Activated naive CD4-positive, alpha-beta T cell treated with anti-CD3 and anti-CD28 coated beads for 36 hours (primary cell): ENCODE results near the gene NPHP4. TPM values are rescaled to one million over a fixed set of nuclear protein-coding genes. Genes with fewer than 3 reads are reported as not detected.

Experiments
- CTCF ChIA-PET: fragments of 350-600 bp; sonication (Branson Sonifier 250); formaldehyde crosslinking; loops from one replicate; lab custom pipeline; 2021; ENCODE audit warnings: antibody characterized with exemption; lab: Charles Lee
- DNase-seq: peaks from one replicate; pipeline ENCODE4 v3.0.0-alpha.2; 2020
- H3K27ac Mint-ChIP-seq: one replicate; pipeline ENCODE4 v1.8.0; 2021; ENCODE audit warnings: mild to moderate bottlenecking, mixed read lengths
- H3K27me3 Mint-ChIP-seq: one replicate; pipeline ENCODE4 v1.8.0; 2021; ENCODE audit warnings: low read depth, mixed read lengths
- H3K36me3 Mint-ChIP-seq: one replicate; pipeline ENCODE4 v1.8.0; 2021; ENCODE audit warnings: low read depth, mixed read lengths
- H3K4me1 Mint-ChIP-seq: one replicate; pipeline ENCODE4 v1.8.0; 2021; ENCODE audit warnings: low read depth, mixed read lengths
- H3K4me3 Mint-ChIP-seq: one replicate; pipeline ENCODE4 v1.8.0; 2021; ENCODE audit warnings: mild to moderate bottlenecking, moderate library complexity, mixed read lengths
- H3K9me3 Mint-ChIP-seq: one replicate; pipeline ENCODE4 v1.8.0; 2021; ENCODE audit warnings: mixed read lengths
- intact Hi-C: fragments of 100-400 bp; cut with micrococcal nuclease; formaldehyde crosslinking; loops from one replicate; pipeline ENCODE4 v1.15.1; 2023
- total RNA-seq, 2 experiments: library from RNA; stranded (reverse); gene quantifications; one replicate each; pipeline ENCODE4 v1.2.3, GENCODE V29; 2021

The NPHP4 gene
- total RNA-seq, 2 experiments from 2014 or later: 10.7 to 11.2 TPM

DNA sequence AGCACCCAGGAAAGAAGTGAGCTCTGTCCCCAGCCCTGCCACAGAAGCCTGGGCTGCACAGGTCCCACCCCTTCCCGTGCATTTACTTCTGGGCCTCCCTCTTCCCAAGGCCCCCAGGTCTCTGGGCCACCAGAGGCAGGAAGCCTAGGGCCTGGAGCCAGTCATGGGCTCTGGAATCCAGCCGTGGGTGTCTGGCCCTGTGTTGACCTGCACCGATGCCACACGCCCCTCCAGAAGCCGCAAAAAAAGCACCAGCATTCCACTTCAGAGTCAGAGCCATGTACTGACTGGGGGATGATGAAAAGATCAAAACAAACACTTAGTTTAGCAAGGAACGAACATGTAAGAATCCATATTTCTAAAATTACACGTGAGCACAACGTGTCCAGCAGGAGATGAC is 141.7 kb downstream of the NPHP4 start:
- Mint-ChIP-seq H3K9me3 (no peaks in the 10 kb centered on the region), H3K4me3 (no peak overlapping the region), H3K27me3 (peaks cover 5% of the 10 kb centered on the region), H3K4me1 (no peaks in the 10 kb centered on the region), H3K27ac (no peak overlapping the region), H3K36me3 (no peaks in the 10 kb centered on the region)
- CTCF ChIA-PET: no interaction called here
- intact Hi-C loops: no loop called here
- no peak for DNase-seq

DNA sequence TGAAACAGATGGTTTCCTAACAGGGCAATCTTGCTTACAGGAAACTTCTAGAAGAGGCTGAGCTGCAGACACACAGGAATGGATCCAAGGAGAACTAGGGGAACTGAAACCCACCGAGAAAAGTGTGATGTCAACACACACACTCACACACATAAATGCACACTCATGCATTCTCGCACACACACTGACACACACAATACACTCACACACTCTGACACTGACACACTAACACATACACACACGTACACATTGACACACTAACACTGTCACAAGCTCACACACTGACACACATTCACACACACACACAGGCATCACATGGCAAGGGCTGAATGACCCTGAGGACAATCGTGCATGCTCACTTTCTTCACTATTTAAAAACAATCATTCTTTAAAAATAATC is 142.7 kb downstream of the NPHP4 start:
- H3K4me3 Mint-ChIP-seq: no peak overlapping the region
- no peaks in the 10 kb centered on the region for H3K36me3 Mint-ChIP-seq

DNA sequence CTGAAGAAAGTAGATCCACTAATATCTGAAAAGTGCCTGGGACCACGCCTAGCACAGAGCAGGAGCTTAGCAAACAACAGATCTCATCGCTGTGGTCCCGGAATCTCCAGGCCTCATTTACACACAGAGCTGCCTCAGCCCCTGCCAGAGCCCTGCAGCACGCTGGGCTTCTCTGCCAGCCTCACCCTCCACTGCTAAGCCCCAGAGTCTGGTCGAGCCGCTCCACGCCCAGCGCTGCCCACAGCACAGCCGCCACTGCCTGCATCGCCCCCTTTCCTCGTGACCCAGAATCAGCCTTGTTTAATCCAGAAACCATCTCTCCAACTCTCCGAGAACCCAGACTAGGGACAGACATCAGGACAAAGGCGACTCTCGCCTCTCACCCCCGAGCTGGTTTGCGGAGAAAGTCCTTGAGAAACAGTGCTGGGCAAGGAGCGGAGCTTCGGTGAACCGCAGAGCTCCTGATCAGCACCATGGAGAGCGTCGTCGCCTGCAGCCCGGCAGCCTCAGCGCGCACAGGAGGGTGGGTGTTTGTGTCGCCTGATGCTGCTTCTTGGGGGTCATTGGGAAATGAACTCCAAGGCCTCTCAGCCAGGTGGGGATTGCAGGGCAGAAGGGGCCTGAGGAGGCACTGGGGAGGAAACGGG is 145.1 kb downstream of the NPHP4 start:
- Mint-ChIP-seq H3K4me3 (no peak overlapping the region), H3K36me3 (no peaks in the 10 kb centered on the region), H3K4me1 (no peaks in the 10 kb centered on the region), H3K27me3 (peaks cover 5% of the 10 kb centered on the region), H3K27ac (no peak overlapping the region), H3K9me3 (no peaks in the 10 kb centered on the region)
- intact Hi-C loops: no loop called here
- CTCF ChIA-PET: no interaction called here
- DNase-seq: peak; percentile 13

More for the DNA sequence above, 142.7 kb downstream of the NPHP4 start:
- Mint-ChIP-seq H3K27me3 (peaks cover 5% of the 10 kb centered on the region), H3K4me1 (no peaks in the 10 kb centered on the region), H3K27ac (no peak overlapping the region), H3K9me3 (no peaks in the 10 kb centered on the region)
- CTCF ChIA-PET: no interaction called here
- DNase-seq: no peak
- intact Hi-C loops: no loop called here

DNA sequence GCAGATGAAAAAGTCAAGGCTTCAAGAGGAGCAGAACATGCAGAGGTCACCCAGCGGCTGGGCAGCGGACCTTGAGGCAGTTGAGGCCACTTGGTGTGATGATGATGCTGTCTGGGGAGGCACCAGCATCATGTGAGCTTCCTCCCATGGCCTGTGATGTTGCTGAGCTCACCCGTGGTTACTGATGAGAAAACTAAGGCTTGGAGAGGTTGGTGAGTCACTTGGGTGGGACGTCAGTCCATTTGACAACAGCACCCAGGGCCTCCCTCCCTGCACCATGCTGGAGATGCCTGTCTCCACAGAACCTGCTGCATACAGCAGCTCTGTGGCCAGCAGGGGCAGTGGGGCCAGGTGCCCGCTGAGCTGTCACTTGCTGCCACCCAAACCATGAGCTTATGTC is 146.8 kb downstream of the NPHP4 start:
- Mint-ChIP-seq H3K27me3 (peaks cover 5% of the 10 kb centered on the region), H3K9me3 (no peaks in the 10 kb centered on the region), H3K27ac (no peak overlapping the region), H3K4me1 (no peaks in the 10 kb centered on the region), H3K36me3 (no peaks in the 10 kb centered on the region), H3K4me3 (no peak overlapping the region)
- intact Hi-C loops: no loop called here
- CTCF ChIA-PET: interaction anchor here (0.9 kb wide), 1 partner anchor 23 kb away, joined by 3 read pairs; no protein-coding TSS in a partner anchor
- DNase-seq: no peak

DNA sequence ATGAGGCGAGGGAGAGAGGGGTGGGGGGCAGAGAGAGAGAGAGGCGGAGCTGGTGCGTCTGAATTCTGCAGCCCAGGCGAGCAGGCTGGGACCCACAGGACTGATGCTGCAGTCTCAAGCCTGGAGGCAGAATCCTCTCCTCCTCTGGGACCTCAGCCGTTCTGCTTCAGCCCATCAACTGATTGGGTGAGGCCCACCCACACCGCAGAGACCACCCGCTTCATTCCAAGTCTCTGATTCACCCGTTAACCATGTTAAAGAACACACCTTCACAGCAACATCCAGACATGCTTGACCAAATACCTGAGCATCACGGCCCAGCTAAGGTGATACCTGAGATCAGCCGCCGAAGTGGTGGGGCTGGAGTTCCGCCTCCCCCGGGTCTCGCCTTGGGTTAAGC is 147.8 kb downstream of the NPHP4 start:
- DNase-seq: no peak
- CTCF ChIA-PET: no interaction called here

DNA sequence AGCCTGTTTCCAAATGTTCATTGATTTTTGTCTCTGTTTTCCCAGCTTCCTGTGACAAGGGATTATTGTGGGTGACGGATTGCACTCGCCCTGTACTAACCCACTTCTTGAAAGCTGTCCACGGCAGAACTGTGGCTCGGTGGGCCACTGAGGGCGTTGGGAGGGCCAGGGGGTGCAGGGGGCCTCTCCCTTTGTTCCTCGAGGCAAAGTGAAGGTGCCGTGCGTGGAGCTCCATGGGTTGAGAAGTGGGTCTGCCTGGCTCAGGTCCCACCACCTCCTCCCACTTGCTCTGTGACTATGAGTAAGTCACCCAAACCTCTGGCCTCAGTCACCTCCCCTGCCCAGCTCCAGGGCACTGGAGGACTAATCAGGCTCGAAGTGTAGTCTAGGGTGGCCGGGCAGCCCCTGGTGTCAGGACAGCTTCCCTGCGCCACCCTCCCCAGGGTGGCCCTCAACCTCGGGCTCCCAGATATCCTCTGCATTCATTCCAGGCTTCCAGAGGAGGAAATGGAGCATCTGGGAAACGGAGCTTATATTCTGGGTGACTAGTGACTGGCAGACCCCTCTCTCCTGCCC is 148.6 kb downstream of the NPHP4 start:
- Mint-ChIP-seq H3K4me3 (no peak overlapping the region), H3K27ac (no peak overlapping the region), H3K36me3 (no peaks in the 10 kb centered on the region), H3K4me1 (no peaks in the 10 kb centered on the region), H3K27me3 (peaks cover 5% of the 10 kb centered on the region), H3K9me3 (no peaks in the 10 kb centered on the region)
- DNase-seq: no peak
- CTCF ChIA-PET: no interaction called here
- intact Hi-C loops: no loop called here

More for the DNA sequence above, 147.8 kb downstream of the NPHP4 start:
- Mint-ChIP-seq H3K4me3 (no peak overlapping the region), H3K9me3 (no peaks in the 10 kb centered on the region), H3K36me3 (no peaks in the 10 kb centered on the region), H3K27ac (no peak overlapping the region), H3K27me3 (peaks cover 5% of the 10 kb centered on the region), H3K4me1 (no peaks in the 10 kb centered on the region)
- intact Hi-C loops: no loop called here

DNA sequence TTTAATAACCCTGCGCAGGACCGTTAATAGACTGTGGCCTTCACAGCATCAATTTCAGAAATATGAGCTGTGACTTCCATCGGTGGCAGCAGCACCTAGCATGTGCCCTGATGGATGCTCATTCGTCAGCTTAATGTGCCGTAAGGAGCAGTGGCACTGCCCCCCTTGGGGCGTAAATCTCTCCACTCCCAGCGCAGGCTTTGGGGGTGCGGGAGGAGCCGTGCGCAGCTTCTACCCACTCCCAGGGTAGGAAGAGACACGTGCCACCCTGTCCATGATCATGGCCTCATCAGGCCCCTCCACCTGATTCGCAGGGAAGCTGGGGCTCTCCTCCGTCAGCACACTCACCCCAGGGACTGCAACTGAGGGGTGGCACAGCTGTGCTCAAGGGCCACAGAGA is 149.5 kb downstream of the NPHP4 start:
- H3K27ac Mint-ChIP-seq: no peak overlapping the region
- H3K9me3 Mint-ChIP-seq: no peaks in the 10 kb centered on the region
- no peak overlapping the region for H3K4me3 Mint-ChIP-seq
- DNase-seq: no peak
- CTCF ChIA-PET: no interaction called here
- intact Hi-C loops: no loop called here
- peaks cover 5% of the 10 kb centered on the region for H3K27me3 Mint-ChIP-seq
- no peaks in the 10 kb centered on the region for H3K36me3 Mint-ChIP-seq
- no peaks in the 10 kb centered on the region for H3K4me1 Mint-ChIP-seq

DNA sequence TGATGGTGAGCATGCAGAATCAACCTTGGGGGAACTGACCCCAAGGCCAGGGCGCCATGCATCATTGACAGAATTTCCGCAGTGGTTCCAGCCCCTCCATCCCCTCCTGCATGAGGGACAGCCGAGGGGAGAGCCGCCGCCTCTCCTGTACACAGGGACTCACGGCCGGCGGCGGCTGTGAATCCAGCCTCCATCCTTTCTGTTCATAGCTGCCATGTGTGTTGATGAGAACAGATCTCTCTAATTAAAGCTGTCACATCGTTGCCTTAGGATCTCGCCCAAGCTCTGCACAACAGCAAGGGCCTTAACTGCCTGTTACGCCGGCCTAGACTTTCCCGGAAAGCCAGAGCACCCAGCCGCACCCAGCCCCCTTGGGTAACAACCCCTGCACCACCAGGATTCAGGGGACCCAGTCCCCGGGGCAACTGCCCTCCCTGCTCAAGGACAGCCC is 151.6 kb downstream of the NPHP4 start:
- no peaks in the 10 kb centered on the region for H3K9me3 Mint-ChIP-seq
- CTCF ChIA-PET: interaction anchor here (0.6 kb wide), 2 partner anchors 187 to 269 kb away, joined by 3 read pairs; no protein-coding TSS in a partner anchor
- intact Hi-C loops: no loop called here
- H3K27me3 Mint-ChIP-seq: peaks cover 5% of the 10 kb centered on the region
- H3K4me3 Mint-ChIP-seq: no peak overlapping the region
- no peaks in the 10 kb centered on the region for H3K36me3 Mint-ChIP-seq
- H3K27ac Mint-ChIP-seq: no peak overlapping the region
- DNase-seq: no peak
- no peaks in the 10 kb centered on the region for H3K4me1 Mint-ChIP-seq

DNA sequence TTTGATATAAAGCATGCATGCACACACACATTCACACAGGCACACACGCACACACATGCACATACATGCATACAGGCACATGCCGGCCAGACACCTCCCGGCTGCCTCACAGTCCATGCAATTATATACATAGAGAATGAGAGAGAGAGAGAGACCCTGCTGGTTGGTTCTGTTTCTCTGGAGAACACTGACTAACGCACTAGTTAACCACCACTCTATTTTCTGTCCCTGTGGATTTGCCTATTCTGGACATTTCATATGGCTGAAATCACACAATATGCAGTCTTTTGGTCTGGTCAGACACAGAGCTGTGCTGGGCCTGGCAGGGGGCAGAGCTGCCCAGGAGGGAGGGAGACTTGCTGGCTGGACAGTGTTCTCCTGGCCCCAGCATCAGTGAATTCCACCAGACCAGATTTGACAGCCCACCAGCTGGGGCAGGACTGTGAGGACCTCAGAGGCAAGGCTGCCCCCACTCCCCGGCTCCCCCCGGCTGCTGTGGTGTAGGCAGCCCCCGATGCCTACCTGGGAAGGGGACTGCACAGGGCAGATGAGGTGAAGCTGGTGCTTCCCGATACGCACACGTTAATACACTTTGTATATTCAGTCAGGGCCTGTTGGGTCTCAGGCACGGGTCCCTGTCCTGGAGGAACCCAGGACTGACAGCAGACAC is 152.2 kb downstream of the NPHP4 start:
- no peaks in the 10 kb centered on the region for H3K4me1 Mint-ChIP-seq
- H3K4me3 Mint-ChIP-seq: no peak overlapping the region
- no peaks in the 10 kb centered on the region for H3K9me3 Mint-ChIP-seq
- no peak overlapping the region for H3K27ac Mint-ChIP-seq
- DNase-seq: no peak
- CTCF ChIA-PET: no interaction called here
- H3K27me3 Mint-ChIP-seq: peaks cover 5% of the 10 kb centered on the region
- intact Hi-C loops: no loop called here
- no peaks in the 10 kb centered on the region for H3K36me3 Mint-ChIP-seq

DNA sequence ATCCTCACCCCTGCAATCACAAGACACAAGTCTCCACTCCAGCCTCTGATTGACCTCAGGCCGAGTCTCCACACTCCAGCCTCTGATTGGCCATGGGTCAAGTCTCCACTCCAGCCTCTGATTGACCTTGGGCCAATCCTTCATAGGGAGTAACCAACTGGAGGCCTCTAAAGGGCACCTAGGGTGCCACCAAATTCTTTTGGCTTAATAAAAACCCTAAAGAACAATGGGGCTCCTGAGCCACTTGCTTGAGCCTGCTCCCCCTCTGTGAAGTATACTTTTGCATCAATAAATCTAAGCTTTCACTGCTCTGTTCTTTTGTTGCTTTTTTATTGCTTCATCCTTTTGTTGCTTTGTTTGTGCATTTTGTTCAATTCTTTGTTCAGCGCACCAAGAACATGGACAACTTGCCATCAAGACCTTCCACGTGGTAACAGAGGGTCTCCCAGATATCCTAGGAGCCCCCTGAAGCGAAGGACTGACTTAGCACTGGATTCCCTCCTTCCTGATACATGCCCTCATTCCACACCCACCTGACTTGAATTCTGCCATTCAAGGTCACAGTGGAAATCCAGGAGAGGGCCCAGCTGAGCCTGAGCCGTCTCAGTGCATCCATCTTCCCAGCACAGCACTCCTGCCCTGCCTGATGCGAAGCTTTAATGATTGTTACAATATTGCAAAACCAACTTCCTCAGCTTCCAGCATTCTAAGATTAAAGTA is 152.9 kb downstream of the NPHP4 start:
- Mint-ChIP-seq H3K27me3 (peaks cover 5% of the 10 kb centered on the region), H3K4me3 (no peak overlapping the region), H3K36me3 (no peaks in the 10 kb centered on the region), H3K27ac (no peak overlapping the region), H3K9me3 (no peaks in the 10 kb centered on the region), H3K4me1 (no peaks in the 10 kb centered on the region)
- intact Hi-C loops: no loop called here
- DNase-seq: no peak
- CTCF ChIA-PET: no interaction called here

DNA sequence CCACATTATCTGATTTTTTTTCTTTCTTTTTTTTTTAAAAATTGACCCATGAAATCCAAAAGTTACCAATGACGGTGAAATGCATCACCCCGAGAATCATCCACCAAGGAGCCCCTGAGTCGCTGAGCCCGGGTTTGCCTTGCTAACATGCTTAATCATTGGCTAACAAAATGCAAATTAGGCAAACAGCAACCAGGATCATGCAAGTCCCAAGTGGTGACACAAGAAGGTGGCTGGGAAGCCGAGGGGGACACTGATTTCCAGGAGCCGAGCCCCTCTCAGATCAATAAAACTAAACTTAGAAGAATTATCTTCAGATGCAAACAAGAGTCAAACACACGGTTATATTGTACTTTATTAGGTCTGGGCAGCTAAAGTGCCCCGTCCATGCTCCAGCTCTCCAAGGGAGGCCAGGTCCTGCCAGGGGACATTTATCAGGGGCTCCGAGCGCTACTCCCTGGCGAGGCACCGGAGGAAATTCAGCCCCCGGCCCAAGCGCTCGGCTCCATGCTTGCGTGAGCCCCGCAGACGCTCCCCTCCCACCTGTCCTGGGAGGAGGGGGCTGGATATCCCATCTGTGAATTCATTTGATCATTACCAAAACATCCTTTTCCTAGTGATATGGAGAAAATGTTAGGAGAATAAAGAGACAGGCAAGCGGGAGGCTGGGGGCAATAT is 154.1 kb downstream of the NPHP4 start:
- DNase-seq: no peak
- H3K9me3 Mint-ChIP-seq: no peaks in the 10 kb centered on the region
- H3K27ac Mint-ChIP-seq: no peak overlapping the region
- intact Hi-C loops: no loop called here
- H3K4me1 Mint-ChIP-seq: no peaks in the 10 kb centered on the region
- CTCF ChIA-PET: no interaction called here
- H3K4me3 Mint-ChIP-seq: no peak overlapping the region
- H3K27me3 Mint-ChIP-seq: peaks cover 5% of the 10 kb centered on the region
- no peaks in the 10 kb centered on the region for H3K36me3 Mint-ChIP-seq

DNA sequence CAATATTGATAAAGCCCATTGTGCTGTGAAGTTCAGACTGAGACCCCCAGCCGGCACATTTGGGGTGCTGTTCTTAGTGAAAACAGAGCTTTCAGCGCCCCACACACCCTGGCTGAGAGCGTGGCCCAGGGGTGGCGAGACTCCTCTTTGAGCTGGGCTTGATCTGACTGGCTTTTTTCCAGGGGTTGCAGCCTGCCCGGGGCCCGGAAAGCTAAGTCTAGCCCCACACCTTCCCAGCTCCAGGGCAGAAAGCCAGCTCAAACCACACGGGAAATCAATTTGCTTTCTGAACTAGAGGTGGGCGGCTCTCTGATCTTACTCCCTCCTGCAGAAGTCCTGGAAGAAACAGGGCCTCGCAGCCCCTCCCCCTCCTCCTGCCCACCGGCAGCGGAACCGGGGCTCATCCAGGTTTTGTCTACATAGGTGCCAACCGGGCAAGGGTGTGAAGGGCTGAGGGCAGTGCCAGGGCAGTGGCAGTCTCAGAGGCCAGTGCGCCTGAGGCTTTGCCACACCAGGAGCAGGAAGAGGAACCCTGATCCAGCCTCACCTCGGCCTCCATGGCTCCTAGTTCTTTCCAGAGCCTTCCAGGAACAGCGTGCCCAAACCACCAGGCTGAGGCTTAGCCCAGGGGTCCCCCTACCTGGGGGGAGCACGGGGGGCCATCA is 155.3 kb downstream of the NPHP4 start:
- no peak overlapping the region for H3K27ac Mint-ChIP-seq
- no peak overlapping the region for H3K4me3 Mint-ChIP-seq
- H3K36me3 Mint-ChIP-seq: no peaks in the 10 kb centered on the region
- intact Hi-C loops: no loop called here
- no peaks in the 10 kb centered on the region for H3K4me1 Mint-ChIP-seq
- CTCF ChIA-PET: no interaction called here
- DNase-seq: no peak
- H3K9me3 Mint-ChIP-seq: no peaks in the 10 kb centered on the region
- H3K27me3 Mint-ChIP-seq: peaks cover 5% of the 10 kb centered on the region
